Epithelial cell of esophagus (primary cell): Measurements from ENCODE around the gene HECTD4.

Experiments used
- DNase-seq: peaks from one replicate; pipeline ENCODE4 v3.0.0; 2010; ENCODE audit warnings: low read depth
- H3K4me3 ChIP-seq: 2 replicates; pipeline ENCODE4 v1.5.1; 2011; ENCODE audit warnings: mild to moderate bottlenecking, low read length, control low read depth
- CTCF ChIP-seq: IDR thresholded peaks from 2 replicates; pipeline ENCODE4 v1.5.1; 2011; ENCODE audit warnings: low read depth, mild to moderate bottlenecking, low read length, control low read depth, inconsistent platforms; ENCODE audit not compliant: insufficient read depth; ENCODE audit errors: missing control alignments

Gene HECTD4

GRCh38 chr12:112140728-112141127 is 241.5 kb downstream of the HECTD4 start:
- DNase-seq: no peak
- no peak for TF ChIP-seq CTCF
- no peak overlapping the region for H3K4me3 ChIP-seq

- H3K4me3 ChIP-seq: no peak overlapping the region
- TF ChIP-seq CTCF: no peak
- DNase-seq: no peak
These were observed 247.5 kb downstream of the HECTD4 start for GRCh38 chr12:112134731-112135130.

- no peak overlapping the region for H3K4me3 ChIP-seq
- no peak for TF ChIP-seq CTCF
- DNase-seq: no peak
These were observed 248.8 kb downstream of the HECTD4 start for GRCh38 chr12:112133418-112133817.

- H3K4me3 ChIP-seq: no peak overlapping the region
- DNase-seq: no peak
- TF ChIP-seq CTCF: no peak
These were observed 250.5 kb downstream of the HECTD4 start for GRCh38 chr12:112131686-112132085.

- no peak for TF ChIP-seq CTCF
- DNase-seq: no peak
- no peak overlapping the region for H3K4me3 ChIP-seq
These were observed 251.7 kb downstream of the HECTD4 start for GRCh38 chr12:112130441-112130998.

- no peak for TF ChIP-seq CTCF
- no peak for DNase-seq
- peak overlapping the region; percentile 5 for H3K4me3 ChIP-seq
These were observed 255.3 kb downstream of the HECTD4 start for GRCh38 chr12:112126911-112127310.

- peak overlapping the region; percentile 95 for H3K4me3 ChIP-seq
- no peak for DNase-seq
- no peak for TF ChIP-seq CTCF
These were observed 256.2 kb downstream of the HECTD4 start for GRCh38 chr12:112126000-112126438.
